ENCODE data around the gene CACNA2D2.

The CACNA2D2 gene

DNA sequence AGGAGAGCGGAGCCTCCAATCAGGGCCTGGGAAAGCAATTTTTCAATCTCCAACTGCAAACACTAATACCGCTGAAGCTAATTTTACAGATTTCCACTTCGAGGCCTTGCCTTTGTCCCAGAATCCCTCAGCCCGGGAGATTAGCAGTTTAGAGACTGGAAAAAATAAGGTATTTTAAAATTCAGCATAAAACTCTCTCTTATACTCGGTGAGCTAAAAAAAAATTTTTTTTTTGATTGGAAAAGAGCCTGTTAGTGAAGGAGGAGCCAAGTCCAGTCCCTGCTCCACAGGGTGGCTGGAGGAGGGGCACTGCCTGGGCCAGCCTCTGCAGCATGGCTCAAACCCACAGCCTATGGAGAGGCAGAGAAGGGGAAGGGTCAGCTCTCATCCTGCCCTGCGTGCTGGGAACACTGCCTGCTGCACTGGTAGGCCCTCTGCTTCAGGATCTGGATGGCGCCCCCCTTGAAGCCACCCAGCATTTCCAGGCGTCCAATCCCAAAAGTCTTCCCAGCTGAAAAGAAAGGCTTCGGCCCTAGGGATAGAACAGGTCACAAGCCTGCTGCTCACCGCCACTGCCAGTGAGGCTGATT lies 48.9 kb downstream of the CACNA2D2 start:
- no peak for DNase-seq

- no peak for DNase-seq
These were observed 49.5 kb downstream of the CACNA2D2 start for GRCh38 chr3:50453907-50454306.

- DNase-seq = peak; percentile 82
These were observed 53.1 kb downstream of the CACNA2D2 start for GRCh38 chr3:50450209-50450921.

- DNase-seq = no peak
These were observed 54.5 kb downstream of the CACNA2D2 start for GRCh38 chr3:50448752-50449539.

GRCh38 chr3:50447290-50447840 lies 56.1 kb downstream of the CACNA2D2 start:
- DNase-seq = no peak

DNA sequence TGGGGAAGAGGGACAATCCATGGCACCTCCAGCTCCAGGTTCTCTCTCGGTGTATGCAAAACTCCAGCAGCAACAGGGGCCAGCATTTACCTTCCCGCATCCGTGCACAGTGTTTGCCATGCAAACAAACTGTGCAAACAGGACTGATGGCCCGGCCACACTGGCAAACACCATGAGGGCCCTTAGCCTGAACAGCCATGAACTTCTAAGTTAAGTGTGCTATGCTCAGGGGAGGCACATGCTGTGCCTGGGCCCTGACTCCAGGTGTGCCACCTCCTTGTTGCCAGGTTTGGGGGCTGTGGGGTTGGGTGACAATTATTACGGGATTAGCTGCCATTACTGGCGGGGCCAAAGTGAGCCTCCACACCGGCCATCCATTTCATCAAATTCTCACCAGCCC lies 57.5 kb downstream of the CACNA2D2 start:
- no peak for DNase-seq

GRCh38 chr3:50444782-50445181 lies 58.7 kb downstream of the CACNA2D2 start:
- DNase-seq = no peak

DNA sequence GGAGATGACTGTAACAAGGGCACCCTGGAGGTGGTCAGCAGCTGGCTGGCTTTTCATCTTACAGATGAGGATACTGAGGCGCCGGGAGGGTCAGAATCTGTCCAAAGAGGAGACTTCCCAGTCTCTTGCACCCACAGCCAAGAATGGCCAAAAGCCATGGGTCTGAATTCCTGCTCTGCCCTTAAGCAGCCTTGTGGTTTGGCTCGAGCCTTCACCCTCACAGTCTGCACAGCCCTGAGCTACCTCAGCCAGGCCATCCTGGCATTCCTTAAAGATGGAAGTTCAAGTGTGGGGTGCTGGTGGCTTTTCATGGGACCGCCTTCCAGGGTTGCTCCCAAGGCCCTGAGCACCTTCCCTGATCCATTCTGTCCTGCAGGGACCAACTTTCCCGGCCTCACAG lies 59.2 kb downstream of the CACNA2D2 start:
- no peak for DNase-seq

GRCh38 chr3:50442945-50443579 lies 60.4 kb downstream of the CACNA2D2 start:
- DNase-seq = no peak

DNA sequence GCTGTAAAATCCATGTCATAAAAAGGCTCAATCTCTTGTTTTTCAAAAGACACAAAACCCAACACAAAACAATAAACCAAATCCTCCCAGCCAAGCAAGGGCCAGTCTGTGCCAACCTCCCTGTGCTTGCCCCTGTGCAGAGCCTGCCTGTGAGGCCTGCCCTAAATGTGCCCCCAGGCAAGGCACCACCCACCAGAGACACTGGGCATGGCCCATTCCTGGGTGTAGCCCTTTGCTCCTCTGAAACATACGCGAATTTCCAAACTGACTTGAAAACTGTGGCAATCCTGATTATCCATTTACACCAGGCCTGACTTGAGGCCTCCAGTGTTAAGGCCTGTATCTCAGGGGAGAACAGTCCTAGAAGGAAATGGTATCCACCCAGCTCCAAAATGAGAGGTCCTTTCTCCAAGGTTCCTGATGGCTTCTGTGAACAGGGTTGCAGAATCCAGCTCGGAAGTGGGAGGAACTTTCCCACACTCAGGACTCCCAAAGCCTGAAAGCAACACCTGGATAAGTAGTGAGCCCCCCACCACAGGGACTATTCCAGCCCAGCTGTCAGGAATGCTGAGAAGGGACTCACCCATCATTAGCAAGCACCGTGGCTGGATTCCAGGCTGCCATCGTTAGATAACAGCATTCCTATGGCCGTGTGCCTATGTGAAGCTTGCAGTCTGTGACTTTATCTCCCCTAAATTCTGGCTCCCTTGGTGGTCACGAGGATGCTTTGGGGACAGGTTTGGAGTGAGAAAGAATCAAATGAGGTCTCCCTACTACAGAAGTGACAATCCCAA lies 61.8 kb downstream of the CACNA2D2 start:
- no peak for DNase-seq

- DNase-seq = peak; percentile 83
These were observed 67.2 kb downstream of the CACNA2D2 start for GRCh38 chr3:50436114-50436674.

- no peak for DNase-seq
These were observed 67.9 kb downstream of the CACNA2D2 start for GRCh38 chr3:50435371-50436113.

- DNase-seq = no peak
These were observed 69.5 kb downstream of the CACNA2D2 start for GRCh38 chr3:50433954-50434353.

- DNase-seq = no peak
These were observed 72.4 kb downstream of the CACNA2D2 start for GRCh38 chr3:50430950-50431435.

- DNase-seq = peak; percentile 40
These were observed 73.2 kb downstream of the CACNA2D2 start for GRCh38 chr3:50430191-50430590.

GRCh38 chr3:50428007-50428633 lies 75.3 kb downstream of the CACNA2D2 start:
- DNase-seq = peak; percentile 54

- DNase-seq = no peak
These were observed 76.2 kb downstream of the CACNA2D2 start for GRCh38 chr3:50427217-50427616.

DNA sequence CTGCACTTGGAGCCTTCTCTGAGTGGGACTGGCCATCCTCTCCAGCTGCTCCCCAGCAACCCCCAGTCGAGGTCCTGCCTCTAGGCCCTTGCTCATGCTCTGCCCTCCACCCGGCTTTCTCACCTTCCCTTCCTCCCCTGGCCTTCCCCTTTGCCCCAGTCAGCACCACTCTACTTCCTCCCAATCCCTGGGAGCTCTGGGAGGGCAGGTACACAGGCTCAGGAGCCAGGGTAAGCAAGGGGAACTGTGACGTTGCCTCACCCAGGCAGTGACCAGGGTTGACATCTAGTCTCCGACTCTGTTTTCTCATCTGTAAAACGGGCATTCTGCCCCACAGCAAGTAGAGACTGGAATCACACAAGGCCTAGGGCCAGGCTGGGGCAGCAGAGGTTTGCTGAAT lies 77.5 kb downstream of the CACNA2D2 start:
- no peak for DNase-seq

- no peak for DNase-seq
These were observed 79.9 kb downstream of the CACNA2D2 start for GRCh38 chr3:50423543-50423942.

DNA sequence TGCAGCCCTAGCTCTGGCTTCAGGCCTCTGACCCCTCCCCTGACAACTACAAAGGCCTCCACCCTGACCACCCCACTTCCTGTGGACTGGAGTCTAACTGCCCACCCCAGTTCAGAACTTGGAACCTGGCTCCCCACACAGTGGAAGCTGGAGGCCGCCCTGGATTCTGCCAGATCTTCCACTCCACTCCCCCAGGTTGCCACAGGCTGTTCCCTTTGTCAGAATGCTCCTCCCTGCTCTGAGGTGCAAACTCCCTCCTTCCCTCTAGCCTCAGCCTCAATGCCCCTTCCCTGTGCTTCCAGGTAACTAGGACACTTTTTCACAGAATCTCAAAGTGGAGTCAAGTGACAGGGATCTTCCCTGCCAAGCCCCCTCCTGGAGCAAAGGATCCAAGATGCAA lies 81.3 kb downstream of the CACNA2D2 start:
- no peak for DNase-seq
